Activated naive CD8-positive, alpha-beta T cell treated with anti-CD3 and anti-CD28 coated beads for 36 hours (primary cell): ENCODE data around the gene ZCCHC4. TPM values are rescaled to one million over a fixed set of nuclear protein-coding genes. Genes with fewer than 3 reads are reported as not detected.

Experiments
- total RNA-seq, 2 experiments: library from RNA; stranded (reverse); gene quantifications; one replicate each; pipeline ENCODE4 v1.2.3, GENCODE V29; 2021

ZCCHC4 gene
- total RNA-seq, 2 experiments from 2014 or later = 13.0 to 15.9 TPM

Other genes with a start within 250 kb of the ZCCHC4 start
- gene SEPSECS, start 152.3 kb upstream of the ZCCHC4 start, total RNA-seq = 10 to 100 TPM; 11.4 to 11.6 TPM
- gene PI4K2B, start 78.7 kb upstream of the ZCCHC4 start, total RNA-seq = 10 to 100 TPM; 43.2 to 44.9 TPM
- 10 to 100 TPM; 32.0 to 33.0 TPM for gene ANAPC4, start 64.5 kb downstream of the ZCCHC4 start, total RNA-seq